Activated CD4-positive, alpha-beta T cell treated with anti-CD3 and anti-CD28 coated beads for 36 hours (primary cell): ENCODE results near the gene DIP2A. TPM values are rescaled to one million over a fixed set of nuclear protein-coding genes. Genes with fewer than 3 reads are reported as not detected.

ENCODE experiments used
- ATAC-seq: fragments of 200-7000 bp; cut with Tn5 transposase; one replicate; pipeline ENCODE4 v1.10.0; 2021; ENCODE audit warnings: mild to moderate bottlenecking, moderate library complexity
- CTCF ChIA-PET: fragments of 350-600 bp; sonication (Branson Sonifier 250); formaldehyde crosslinking; loops from one replicate; lab custom pipeline; 2021; ENCODE audit warnings: antibody characterized with exemption; lab: Charles Lee
- POLR2A ChIA-PET: fragments of 350-600 bp; sonication (Branson Sonifier 250); formaldehyde crosslinking; loops from one replicate; lab custom pipeline; 2021; ENCODE audit warnings: antibody characterized with exemption, inconsistent platforms; lab: Charles Lee
- DNase-seq: peaks from one replicate; pipeline ENCODE4 v3.0.0-alpha.2; 2020
- H3K27ac Mint-ChIP-seq: one replicate; pipeline ENCODE4 v1.8.0; 2021; ENCODE audit warnings: mixed read lengths
- H3K27me3 Mint-ChIP-seq: one replicate; pipeline ENCODE4 v1.8.0; 2021; ENCODE audit warnings: mixed read lengths
- H3K36me3 Mint-ChIP-seq: one replicate; pipeline ENCODE4 v1.8.0; 2021; ENCODE audit warnings: low read depth, mixed read lengths
- H3K4me1 Mint-ChIP-seq: one replicate; pipeline ENCODE4 v1.8.0; 2021; ENCODE audit warnings: mixed read lengths
- H3K4me3 Mint-ChIP-seq: one replicate; pipeline ENCODE4 v1.8.0; 2021; ENCODE audit warnings: mild to moderate bottlenecking, moderate library complexity, mixed read lengths
- H3K9me3 Mint-ChIP-seq: one replicate; pipeline ENCODE4 v1.8.0; 2021; ENCODE audit warnings: low read depth, mixed read lengths
- intact Hi-C, 2 experiments: fragments of 100-400 bp; cut with DNase I in 1 of 2; cut with micrococcal nuclease in 1 of 2; formaldehyde crosslinking; loops; one replicate each; pipeline versions ENCODE4 v1.14.2 to v1.15.1; 2022 to 2024; cut with DNase I, micrococcal nuclease
- total RNA-seq, 2 experiments: library from RNA; stranded (reverse); gene quantifications; one replicate each; pipeline ENCODE4 v1.2.3, GENCODE V29; 2021

DIP2A gene
- total RNA-seq, 2 experiments from 2014 or later, result 25.2 to 27.7 TPM

DNA sequence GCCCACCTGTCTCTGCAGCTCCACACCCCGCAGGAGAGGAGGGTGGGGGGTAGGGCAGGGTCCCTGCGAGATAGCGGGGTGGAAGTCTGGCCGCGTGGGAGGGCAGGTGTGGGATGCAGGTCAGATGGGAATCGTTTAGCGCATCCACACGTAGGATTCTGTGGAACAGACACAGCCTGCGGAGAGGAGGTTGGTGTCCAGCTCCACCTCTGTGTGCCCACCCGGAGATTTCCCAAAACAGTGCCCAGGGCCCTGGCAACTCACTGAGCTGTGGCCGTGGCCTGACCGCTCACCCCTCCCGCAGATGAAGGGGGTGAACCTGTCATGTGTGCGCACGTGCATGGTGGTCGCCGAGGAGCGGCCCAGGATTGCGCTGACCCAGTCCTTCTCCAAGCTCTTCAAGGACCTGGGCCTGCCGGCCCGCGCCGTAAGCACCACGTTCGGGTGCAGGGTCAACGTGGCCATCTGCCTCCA lies 99.3 kb downstream of the DIP2A start:
- intact Hi-C loops, result loop anchor here in 1 of 2 experiments (5.0 kb wide), 1 partner anchor 101 kb away; the partner anchor contains the start of gene DIP2A
- CTCF ChIA-PET, result interaction anchor here (1.8 kb wide), 1 partner anchor 14 kb away, joined by 4 read pairs; no protein-coding TSS in a partner anchor
- POLR2A ChIA-PET, result no interaction called here
- peaks cover 42% of the 10 kb centered on the region for H3K36me3 Mint-ChIP-seq
- peaks cover 74% of the 10 kb centered on the region for H3K4me1 Mint-ChIP-seq
- no peaks in the 10 kb centered on the region for H3K9me3 Mint-ChIP-seq
- no peaks in the 10 kb centered on the region for H3K27me3 Mint-ChIP-seq
- no peak for DNase-seq
- H3K4me3 Mint-ChIP-seq, result no peak overlapping the region
- H3K27ac Mint-ChIP-seq, result no peak overlapping the region
- no peak for ATAC-seq

DNA sequence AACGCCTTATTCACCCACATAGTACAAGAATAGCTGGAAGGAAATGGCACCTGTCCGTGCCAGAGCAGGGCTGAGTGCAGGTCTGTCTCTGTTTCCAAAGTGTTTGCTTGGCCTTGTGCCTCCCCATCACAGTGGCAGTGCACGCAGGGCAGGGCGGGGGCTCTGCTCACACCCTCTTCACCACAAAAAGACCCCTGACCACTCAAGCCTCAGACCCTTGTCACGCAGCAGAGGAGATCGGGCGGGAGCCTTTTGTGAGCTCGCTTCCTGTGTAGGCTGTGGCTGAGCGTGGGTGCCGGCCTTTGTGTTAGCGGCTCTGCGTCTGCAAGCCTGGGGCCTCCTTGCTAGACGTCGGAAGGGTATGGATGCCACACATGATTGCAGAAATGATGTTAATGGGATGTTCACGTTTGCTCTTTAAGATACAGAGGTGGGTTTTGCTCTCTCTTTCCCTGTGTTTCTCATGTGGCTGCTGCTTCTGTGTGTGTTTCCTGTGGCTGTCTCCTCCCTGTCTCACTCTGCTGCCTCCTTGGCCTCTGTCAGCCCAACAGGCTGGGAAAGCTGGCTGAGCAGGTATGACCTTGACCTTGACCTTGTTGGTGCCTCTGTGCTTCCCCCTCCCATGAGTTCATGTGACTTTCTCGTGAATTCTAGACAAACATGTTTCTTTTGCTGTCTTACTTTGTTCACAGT lies 100.7 kb downstream of the DIP2A start:
- ChIA-PET POLR2A (interaction anchor here (0.5 to 0.6 kb wide), 2 partner anchors 44 to 75 kb away, joined by 4 to 7 read pairs; no protein-coding TSS in a partner anchor), CTCF (interaction anchor here (0.8 to 1.8 kb wide), 6 partner anchors 8 to 80 kb away, joined by 3 to 5 read pairs (median 4); no protein-coding TSS in a partner anchor)
- ATAC-seq (peak; percentile 90), DNase-seq (peak; percentile 85)
- Mint-ChIP-seq H3K4me1 (peaks cover 60% of the 10 kb centered on the region), H3K4me3 (peak overlapping the region; percentile 66), H3K36me3 (peaks cover 44% of the 10 kb centered on the region), H3K9me3 (no peaks in the 10 kb centered on the region), H3K27ac (peak overlapping the region; percentile 94), H3K27me3 (no peaks in the 10 kb centered on the region)
- intact Hi-C loops, result loop anchor here (1.0 to 5.0 kb wide), 2 partner anchors 76 to 102 kb away; partner anchors contain the start of genes DIP2A (in 1 of the 2) and PRMT2 (in 1 of the 2)

DNA sequence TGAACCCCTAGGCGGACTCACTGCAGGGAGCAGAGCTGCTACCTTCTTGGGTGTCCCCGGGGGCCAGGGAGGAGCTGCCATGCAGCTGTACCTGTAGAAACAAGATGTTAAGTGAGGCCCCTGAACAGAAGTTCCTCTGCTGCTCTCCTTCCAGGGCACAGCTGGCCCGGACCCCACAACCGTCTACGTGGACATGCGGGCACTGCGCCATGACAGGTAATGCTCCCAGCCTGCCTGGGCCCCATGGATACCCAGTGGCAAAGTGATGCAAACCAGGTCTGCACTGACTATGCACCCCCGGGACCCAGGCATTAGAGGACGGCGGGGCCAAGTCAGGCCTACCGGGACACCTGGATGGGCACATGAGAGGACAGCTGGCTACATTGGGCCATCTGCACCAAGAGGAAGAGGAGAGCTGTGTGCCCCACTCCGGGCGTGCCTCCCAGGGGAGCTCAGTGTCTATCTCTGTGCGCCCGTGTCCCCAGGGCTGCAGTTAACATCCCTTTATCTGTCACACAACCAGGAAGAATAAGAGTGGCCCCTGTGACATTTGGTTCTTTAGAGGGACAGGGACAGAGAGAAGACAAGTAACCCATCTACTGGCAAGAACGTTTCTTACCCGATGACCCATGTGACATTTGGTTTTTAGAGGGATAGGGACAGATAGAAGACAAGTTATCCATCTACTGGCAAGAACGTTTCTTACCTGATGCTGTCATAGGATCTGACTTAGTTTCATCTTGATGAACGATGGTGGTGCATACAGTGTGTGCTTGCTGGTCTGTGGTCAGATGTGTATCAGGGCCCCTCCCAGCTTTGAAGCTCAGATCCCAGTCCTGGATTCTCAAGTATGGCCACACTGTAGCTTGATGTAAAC lies 102.1 kb downstream of the DIP2A start:
- peak overlapping the region; percentile 94 for H3K27ac Mint-ChIP-seq
- H3K9me3 Mint-ChIP-seq, result no peaks in the 10 kb centered on the region
- H3K4me1 Mint-ChIP-seq, result peaks cover 52% of the 10 kb centered on the region
- peak overlapping the region; percentile 66 for H3K4me3 Mint-ChIP-seq
- CTCF ChIA-PET, result interaction anchor here (0.7 to 1.8 kb wide), 7 partner anchors 10 to 757 kb away, joined by 3 to 5 read pairs (median 4); no protein-coding TSS in a partner anchor
- no peaks in the 10 kb centered on the region for H3K27me3 Mint-ChIP-seq
- peaks cover 46% of the 10 kb centered on the region for H3K36me3 Mint-ChIP-seq
- DNase-seq, result no peak
- POLR2A ChIA-PET, result no interaction called here
- ATAC-seq, result no peak
- intact Hi-C loops, result no loop called here

GRCh38 chr21:46561445-46562090 lies 102.9 kb downstream of the DIP2A start:
- ChIA-PET POLR2A (no interaction called here), CTCF (interaction anchor here (0.7 to 0.8 kb wide), 3 partner anchors 11 to 758 kb away, joined by 3 to 4 read pairs (median 3); no protein-coding TSS in a partner anchor)
- no peaks in the 10 kb centered on the region for H3K27me3 Mint-ChIP-seq
- H3K9me3 Mint-ChIP-seq, result no peaks in the 10 kb centered on the region
- H3K27ac Mint-ChIP-seq, result peak overlapping the region; percentile 94
- DNase-seq (no peak), ATAC-seq (no peak)
- peaks cover 46% of the 10 kb centered on the region for H3K36me3 Mint-ChIP-seq
- intact Hi-C loops, result no loop called here
- H3K4me1 Mint-ChIP-seq, result peaks cover 51% of the 10 kb centered on the region
- no peak overlapping the region for H3K4me3 Mint-ChIP-seq

GRCh38 chr21:46562472-46562871 lies 103.8 kb downstream of the DIP2A start:
- H3K27ac Mint-ChIP-seq, result no peak overlapping the region
- H3K9me3 Mint-ChIP-seq, result no peaks in the 10 kb centered on the region
- H3K27me3 Mint-ChIP-seq, result no peaks in the 10 kb centered on the region
- peaks cover 57% of the 10 kb centered on the region for H3K4me1 Mint-ChIP-seq
- POLR2A ChIA-PET, result no interaction called here
- no peak for DNase-seq
- H3K4me3 Mint-ChIP-seq, result no peak overlapping the region
- CTCF ChIA-PET, result interaction anchor here (1.0 kb wide), 1 partner anchor 11 kb away, joined by 3 read pairs; no protein-coding TSS in a partner anchor
- intact Hi-C loops, result no loop called here
- no peak for ATAC-seq
- H3K36me3 Mint-ChIP-seq, result peaks cover 53% of the 10 kb centered on the region

GRCh38 chr21:46562964-46563607 lies 104.4 kb downstream of the DIP2A start:
- H3K27me3 Mint-ChIP-seq, result no peaks in the 10 kb centered on the region
- no peak overlapping the region for H3K4me3 Mint-ChIP-seq
- intact Hi-C loops, result no loop called here
- H3K9me3 Mint-ChIP-seq, result no peaks in the 10 kb centered on the region
- no peak overlapping the region for H3K27ac Mint-ChIP-seq
- DNase-seq (no peak), ATAC-seq (no peak)
- ChIA-PET POLR2A (no interaction called here), CTCF (interaction anchor here (1.0 to 1.2 kb wide), 2 partner anchors 12 to 16 kb away, joined by 3 read pairs; no protein-coding TSS in a partner anchor)
- H3K4me1 Mint-ChIP-seq, result peaks cover 57% of the 10 kb centered on the region
- peaks cover 59% of the 10 kb centered on the region for H3K36me3 Mint-ChIP-seq

DNA sequence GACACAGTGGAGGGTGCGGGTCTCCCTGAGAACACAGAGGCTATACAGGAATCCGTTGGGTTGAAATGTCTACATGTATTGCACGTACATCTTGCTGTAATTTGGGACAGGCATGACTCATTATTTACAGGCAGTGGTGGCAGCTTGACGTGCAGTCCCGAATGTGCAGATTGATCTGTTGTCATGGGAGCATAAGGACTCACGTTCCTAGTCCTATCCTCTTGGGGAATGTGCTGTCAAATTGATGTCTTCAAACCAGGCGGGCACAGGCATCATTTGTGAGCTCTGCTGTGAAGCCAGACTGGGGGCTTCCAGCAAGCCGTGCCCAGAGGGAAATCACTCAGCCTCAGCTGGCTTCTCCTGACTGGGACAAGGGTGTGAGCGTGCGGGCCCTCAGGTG lies 105.7 kb downstream of the DIP2A start:
- no peaks in the 10 kb centered on the region for H3K9me3 Mint-ChIP-seq
- H3K36me3 Mint-ChIP-seq, result peaks cover 66% of the 10 kb centered on the region
- intact Hi-C loops, result no loop called here
- no peak overlapping the region for H3K4me3 Mint-ChIP-seq
- CTCF ChIA-PET, result interaction anchor here (0.5 to 0.7 kb wide), 2 partner anchors 27 to 86 kb away, joined by 3 read pairs; no protein-coding TSS in a partner anchor
- ATAC-seq, result no peak
- H3K27ac Mint-ChIP-seq, result no peak overlapping the region
- DNase-seq, result no peak
- no peaks in the 10 kb centered on the region for H3K27me3 Mint-ChIP-seq
- POLR2A ChIA-PET, result interaction anchor here (0.9 kb wide), 1 partner anchor 50 kb away, joined by 7 read pairs; no protein-coding TSS in a partner anchor
- H3K4me1 Mint-ChIP-seq, result peaks cover 49% of the 10 kb centered on the region

DNA sequence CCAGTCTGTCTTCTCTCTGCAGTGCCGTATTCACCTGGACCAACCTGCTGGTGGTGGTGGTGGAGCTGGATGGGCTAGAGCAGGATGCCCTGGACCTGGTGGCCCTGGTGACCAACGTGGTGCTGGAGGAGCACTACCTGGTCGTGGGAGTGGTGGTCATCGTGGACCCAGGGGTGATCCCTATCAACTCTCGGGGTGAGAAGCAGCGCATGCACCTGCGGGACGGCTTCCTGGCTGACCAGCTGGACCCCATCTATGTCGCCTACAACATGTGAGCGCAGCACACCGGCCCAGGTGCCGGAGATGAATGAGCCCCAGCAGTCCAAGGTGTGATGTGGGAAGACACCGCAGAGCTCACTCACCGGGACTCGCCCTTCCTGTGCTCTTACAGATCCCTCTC lies 108.7 kb downstream of the DIP2A start:
- Mint-ChIP-seq H3K4me1 (peaks cover 19% of the 10 kb centered on the region), H3K36me3 (peaks cover 64% of the 10 kb centered on the region), H3K27me3 (no peaks in the 10 kb centered on the region), H3K9me3 (no peaks in the 10 kb centered on the region), H3K27ac (no peak overlapping the region), H3K4me3 (no peak overlapping the region)
- ChIA-PET CTCF (interaction anchor here (0.7 kb wide), 1 partner anchor 48 kb away, joined by 3 read pairs; no protein-coding TSS in a partner anchor), POLR2A (no interaction called here)
- intact Hi-C loops, result loop anchor here in 1 of 2 experiments (5.0 kb wide), 1 partner anchor 35 kb away; no protein-coding TSS in a partner anchor
- DNase-seq (no peak), ATAC-seq (no peak)

DNA sequence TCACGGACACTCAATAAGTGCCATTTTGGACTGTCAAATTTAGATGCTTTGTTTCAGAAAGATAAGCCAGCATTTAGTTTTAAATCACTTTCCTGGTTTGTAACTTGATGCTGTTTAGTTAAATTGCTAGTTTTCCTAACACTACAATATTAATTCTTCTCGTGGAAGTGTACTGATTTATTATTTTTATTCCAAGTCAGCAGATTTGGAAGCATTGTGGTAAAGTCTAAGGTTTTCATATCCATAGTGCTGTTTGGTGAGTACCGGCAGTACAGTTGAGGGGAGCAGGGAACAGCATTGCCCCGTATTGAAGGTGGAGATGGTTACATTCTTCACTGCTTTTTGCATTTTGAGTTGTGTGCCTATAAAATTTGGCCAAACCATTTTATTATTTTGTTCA lies 109.9 kb downstream of the DIP2A start:
- ATAC-seq (no peak), DNase-seq (no peak)
- Mint-ChIP-seq H3K27ac (no peak overlapping the region), H3K36me3 (peaks cover 62% of the 10 kb centered on the region), H3K27me3 (no peaks in the 10 kb centered on the region), H3K4me3 (no peak overlapping the region), H3K4me1 (peaks cover 15% of the 10 kb centered on the region), H3K9me3 (peaks cover 3% of the 10 kb centered on the region)
- ChIA-PET POLR2A (no interaction called here), CTCF (no interaction called here)
- intact Hi-C loops, result loop anchor here in 1 of 2 experiments (5.0 kb wide), 1 partner anchor 36 kb away; no protein-coding TSS in a partner anchor

DNA sequence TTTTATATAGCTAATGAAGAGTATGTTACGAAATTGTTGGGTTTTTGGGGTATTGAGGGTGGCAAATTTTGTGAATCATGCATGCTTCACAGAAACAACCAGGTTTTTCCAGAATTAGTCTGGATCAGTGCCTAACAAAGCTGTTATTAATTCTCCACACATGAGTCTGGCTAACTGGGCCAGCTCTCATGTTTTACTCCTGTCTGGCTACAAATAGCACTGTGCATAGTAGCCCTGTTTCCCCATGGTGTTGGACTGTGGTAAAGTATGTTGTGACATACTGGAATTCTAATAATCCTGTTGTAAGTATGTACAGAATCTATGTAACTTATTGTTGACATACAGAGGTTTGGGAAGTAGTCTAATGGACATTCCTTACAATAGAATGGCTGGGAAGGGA lies 110.4 kb downstream of the DIP2A start:
- intact Hi-C loops, result loop anchor here in 1 of 2 experiments (5.0 kb wide), 1 partner anchor 37 kb away; no protein-coding TSS in a partner anchor
- no peak overlapping the region for H3K4me3 Mint-ChIP-seq
- peaks cover 15% of the 10 kb centered on the region for H3K4me1 Mint-ChIP-seq
- peaks cover 3% of the 10 kb centered on the region for H3K9me3 Mint-ChIP-seq
- CTCF ChIA-PET, result no interaction called here
- DNase-seq (no peak), ATAC-seq (no peak)
- no peaks in the 10 kb centered on the region for H3K27me3 Mint-ChIP-seq
- no peak overlapping the region for H3K27ac Mint-ChIP-seq
- H3K36me3 Mint-ChIP-seq, result peaks cover 64% of the 10 kb centered on the region
- POLR2A ChIA-PET, result no interaction called here
